HCT116 (cell line): ENCODE data around the gene TOP1. TPM values are rescaled to one million over a fixed set of nuclear protein-coding genes. Genes with fewer than 3 reads are reported as not detected.

Source experiments
- ATAC-seq: fragments of 200-7000 bp; cut with Tn5 transposase; 2 replicates; pipeline ENCODE4 v1.9.1; 2020; ENCODE audit warnings: mild to moderate bottlenecking, moderate library complexity
- BruUV-seq: library from RNA; stranded (reverse); fragments of 400-500 nt; replicated peaks from 2 replicates; lab custom pipeline; 2021; lab: Mats Ljungman, UMichigan
- CTCF ChIA-PET: fragments of 300-600 bp; sonication (Branson Sonifier 250); formaldehyde crosslinking; loops from one replicate; lab custom pipeline; 2021; ENCODE audit warnings: antibody characterized with exemption; lab: Charles Lee
- POLR2A ChIA-PET: fragments of 300-600, 350-600 bp; sonication (Branson Sonifier 250); formaldehyde crosslinking; loops from one replicate; lab custom pipeline; 2021; ENCODE audit warnings: antibody characterized with exemption; lab: Charles Lee
- RAD21 ChIA-PET, 2 experiments: fragments of 300-600 bp; sonication (Branson Sonifier 250); formaldehyde crosslinking; loops; one replicate each; lab custom pipeline; 2023; ENCODE audit warnings: low total read pairs in 2 of 2; ENCODE audit not compliant: uncharacterized antibody in 2 of 2, unreplicated experiment in 2 of 2, low non-redundant PET in 1 of 2; lab: Charles Lee
- DNase-seq: peaks from one replicate; pipeline ENCODE4 v3.0.0-alpha.2; 2010; ENCODE audit warnings: low read depth, low spot score
- H2AFZ ChIP-seq: fragments of 200-600 bp; shearing (Covaris generic), sonication (generic); 2 replicates; pipeline ENCODE4 v1.6.1; 2017; ENCODE audit warnings: low read depth, mixed run types, mixed read lengths, antibody characterized with exemption, low read length; ENCODE audit not compliant: poor library complexity, severe bottlenecking
- H3K27ac ChIP-seq: 2 replicates; pipeline ENCODE4 v1.5.1; 2012; ENCODE audit warnings: low read depth, low read length
- H3K27me3 ChIP-seq: fragments of 200-600 bp; sonication (generic); 2 replicates; pipeline ENCODE4 v1.6.1; 2016; ENCODE audit warnings: mixed run types, low read length, mixed read lengths; ENCODE audit not compliant: insufficient read depth
- H3K36me3 ChIP-seq, 2 experiments: fragments of 200-500 bp in 1 of 2; fragments of 200-600 bp in 1 of 2; sonication (Bioruptor generic) in 1 of 2; sonication (generic) in 1 of 2; 2 replicates each; pipeline versions ENCODE4 v1.5.1 to v1.6.1; 2014 to 2016; ENCODE audit warnings: low read length in 2 of 2, inconsistent platforms in 1 of 2, mixed read lengths in 1 of 2, mixed run types in 1 of 2; ENCODE audit not compliant: insufficient read depth in 2 of 2, control insufficient read depth in 1 of 2
- H3K4me1 ChIP-seq, 2 experiments: fragments of 200-600 bp in 1 of 2; sonication (generic) in 1 of 2; 2 replicates each; pipeline versions ENCODE4 v1.5.1 to v1.6.1; 2012 to 2017; ENCODE audit warnings: low read length in 2 of 2, inconsistent platforms in 1 of 2, mild to moderate bottlenecking in 1 of 2, mixed read lengths in 1 of 2, mixed run types in 1 of 2, moderate library complexity in 1 of 2; ENCODE audit not compliant: insufficient read depth in 2 of 2, control insufficient read depth in 1 of 2
- H3K4me2 ChIP-seq: fragments of 200-600 bp; sonication (generic); 2 replicates; pipeline ENCODE4 v1.6.1; 2017; ENCODE audit warnings: mixed run types, low read length, mixed read lengths
- H3K4me3 ChIP-seq, 2 experiments: fragments of 200-600 bp in 1 of 2; sonication (generic) in 1 of 2; replicated peaks in 1 of 2; 2 replicates each; pipeline ENCODE4 v1.5.1; 2011 to 2016; ENCODE audit warnings: low read length in 2 of 2, control low read depth in 1 of 2, low read depth in 1 of 2, mild to moderate bottlenecking in 1 of 2, mixed read lengths in 1 of 2, mixed run types in 1 of 2
- H3K79me2 ChIP-seq: fragments of 200-600 bp; sonication (generic); 2 replicates; pipeline ENCODE4 v1.6.1; 2017; ENCODE audit warnings: mild to moderate bottlenecking, mixed run types, low read length, moderate library complexity, mixed read lengths; ENCODE audit not compliant: insufficient read depth
- H3K9ac ChIP-seq: fragments of 200-600 bp; sonication (generic); 2 replicates; pipeline ENCODE4 v1.6.1; 2016; ENCODE audit warnings: low read length, mixed read lengths
- H3K9me2 ChIP-seq: fragments of 200-600 bp; sonication (generic), shearing (Covaris generic); 2 replicates; pipeline ENCODE4 v1.6.1; 2017; ENCODE audit warnings: mixed run types, mild to moderate bottlenecking, moderate library complexity; ENCODE audit not compliant: insufficient read depth
- H3K9me3 ChIP-seq, 2 experiments: fragments of 200-500 bp in 1 of 2; fragments of 200-600 bp in 1 of 2; sonication (Bioruptor generic) in 1 of 2; sonication (generic) in 1 of 2; 2 replicates each; pipeline ENCODE4 v1.6.1; 2014 to 2017; ENCODE audit warnings: low read length in 2 of 2, mixed read lengths in 2 of 2, inconsistent platforms in 1 of 2, low read depth in 1 of 2, mild to moderate bottlenecking in 1 of 2, mixed run types in 1 of 2, moderate library complexity in 1 of 2; ENCODE audit not compliant: control insufficient read depth in 1 of 2, insufficient read depth in 1 of 2
- H4K20me1 ChIP-seq: fragments of 200-600 bp; sonication (generic), shearing (Covaris generic); 2 replicates; pipeline ENCODE4 v1.6.1; 2017; ENCODE audit warnings: mixed run types, mild to moderate bottlenecking, moderate library complexity; ENCODE audit not compliant: insufficient read depth
- CTCF ChIP-seq, 3 experiments: fragments of 200-600 bp in 1 of 3; sonication (generic) in 1 of 3; IDR thresholded peaks in 2 of 3; conservative IDR thresholded peaks in 1 of 3; 2 replicates each; pipeline ENCODE4 v1.5.1; 2012 to 2017; ENCODE audit warnings: low read depth in 2 of 3, low read length in 2 of 3, antibody characterized with exemption in 1 of 3, borderline replicate concordance in 1 of 3, control low read depth in 1 of 3, mild to moderate bottlenecking in 1 of 3, mixed read lengths in 1 of 3, mixed run types in 1 of 3, moderate library complexity in 1 of 3; ENCODE audit not compliant: insufficient read depth in 1 of 3
- ELF1 ChIP-seq: IDR thresholded peaks from 2 replicates; pipeline ENCODE4 v1.6.1; 2012; ENCODE audit warnings: low read depth, borderline replicate concordance
- FOSL1 ChIP-seq: IDR thresholded peaks from 2 replicates; pipeline ENCODE4 v1.6.1; 2012; ENCODE audit warnings: low read depth
- JUND ChIP-seq: IDR thresholded peaks from 2 replicates; pipeline ENCODE4 v1.6.1; 2012
- POLR2AphosphoS5 ChIP-seq: IDR thresholded peaks from 2 replicates; pipeline ENCODE4 v1.6.1; 2011; ENCODE audit warnings: mild to moderate bottlenecking, low read depth, low read length, moderate library complexity
- RAD21 ChIP-seq: IDR thresholded peaks from 2 replicates; pipeline ENCODE4 v1.6.1; 2012; ENCODE audit warnings: low read depth, mild to moderate bottlenecking
- SRF ChIP-seq: IDR thresholded peaks from 2 replicates; pipeline ENCODE4 v1.6.1; 2012; ENCODE audit warnings: low read depth
- TCF7L2 ChIP-seq: IDR thresholded peaks from 2 replicates; pipeline ENCODE4 v1.7.0; 2011; ENCODE audit warnings: borderline replicate concordance, inconsistent platforms; ENCODE audit not compliant: insufficient read depth, insufficient read length; ENCODE audit errors: extremely low read depth
- YY1 ChIP-seq: IDR thresholded peaks from 2 replicates; pipeline ENCODE4 v1.6.1; 2011; ENCODE audit warnings: low read length, low read depth, moderate library complexity, mild to moderate bottlenecking; ENCODE audit not compliant: insufficient replicate concordance; ENCODE audit errors: extremely low read depth
- ZNF274 ChIP-seq: fragments of 200-500 bp; sonication (Bioruptor generic); IDR thresholded peaks from 2 replicates; pipeline ENCODE4 v1.6.1; 2014; ENCODE audit warnings: mild to moderate bottlenecking, low read depth, low read length, inconsistent platforms
- intact Hi-C: fragments of 100-400 bp; cut with micrococcal nuclease; formaldehyde crosslinking; loops from 2 replicates; pipeline ENCODE4 v1.10.0; 2022
- total RNA-seq: library from RNA; stranded (reverse); gene quantifications from one replicate; pipeline ENCODE4 v1.2.1, GENCODE V29; 2021; ENCODE audit not compliant: unreplicated experiment
- TF ChIP-seq, protein P1 (sequence below): IDR thresholded peaks from 2 replicates; pipeline ENCODE4 v1.6.1; 2012
- TF ChIP-seq, protein P2 (sequence below): IDR thresholded peaks from 2 replicates; pipeline ENCODE4 v1.6.1; 2012

The TOP1 gene
- total RNA-seq, 1 experiment from 2014 or later = 190 TPM

DNA sequence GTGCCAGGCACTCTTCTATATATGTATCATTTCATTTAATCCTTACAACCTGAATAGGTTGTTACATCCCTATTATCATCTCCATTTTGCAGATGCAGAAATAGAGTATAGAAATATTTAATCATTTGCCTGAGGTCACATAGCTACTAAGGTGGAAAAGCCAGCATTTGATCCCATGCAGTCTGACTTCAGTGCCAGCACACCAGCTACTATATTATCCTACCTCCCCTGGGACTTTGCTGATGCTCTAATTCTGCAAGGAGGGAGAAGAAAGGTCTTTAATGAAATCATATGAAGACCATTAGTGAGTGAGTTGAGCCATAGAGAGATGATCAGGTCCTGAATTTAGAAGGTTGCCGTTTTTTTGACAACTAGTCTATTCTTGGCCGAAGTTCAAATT is 53.7 kb downstream of the TOP1 start:
- peaks cover 67 to 81% of the 10 kb centered on the region in 2 experiments for H3K36me3 ChIP-seq
- H3K27ac ChIP-seq = no peak overlapping the region
- H3K4me1 ChIP-seq = no peaks in the 10 kb centered on the region
- H3K9ac ChIP-seq = no peak overlapping the region
- BruUV-seq = no TSS peak
- intact Hi-C loops = no loop called here
- no peaks in the 10 kb centered on the region for H3K9me2 ChIP-seq
- H3K79me2 ChIP-seq = peaks cover 78% of the 10 kb centered on the region
- no peaks in the 10 kb centered on the region for H3K27me3 ChIP-seq
- POLR2A ChIA-PET = no interaction called here
- no peak for TF ChIP-seq ZNF274
- TF ChIP-seq, protein P1, sequence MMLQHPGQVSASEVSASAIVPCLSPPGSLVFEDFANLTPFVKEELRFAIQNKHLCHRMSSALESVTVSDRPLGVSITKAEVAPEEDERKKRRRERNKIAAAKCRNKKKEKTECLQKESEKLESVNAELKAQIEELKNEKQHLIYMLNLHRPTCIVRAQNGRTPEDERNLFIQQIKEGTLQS = no peak
- TF ChIP-seq SRF = no peak
- TF ChIP-seq RAD21 = no peak
- no peak for TF ChIP-seq YY1
- no peak for TF ChIP-seq TCF7L2
- TF ChIP-seq, protein P2, sequence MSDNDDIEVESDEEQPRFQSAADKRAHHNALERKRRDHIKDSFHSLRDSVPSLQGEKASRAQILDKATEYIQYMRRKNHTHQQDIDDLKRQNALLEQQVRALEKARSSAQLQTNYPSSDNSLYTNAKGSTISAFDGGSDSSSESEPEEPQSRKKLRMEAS = no peak
- no peak for TF ChIP-seq JUND
- TF ChIP-seq POLR2AphosphoS5 = no peak
- no peak for TF ChIP-seq ELF1
- TF ChIP-seq FOSL1 = no peak
- TF ChIP-seq CTCF (IDR thresholded peaks at IDR 0.05 in 2 of 3, conservative IDR thresholded peaks at IDR 0.05 in 1 of 3; ENCODE audit: borderline replicate concordance in 1 of 3, insufficient read depth in 1 of 3, low read depth in 2 of 3, low read length in 2 of 3) = no peak
- TF ChIP-seq, all 23 proteins: peak for 0
- CTCF ChIA-PET = no interaction called here
- H3K4me2 ChIP-seq = no peak overlapping the region
- ATAC-seq = no peak
- DNase-seq = no peak
- RAD21 ChIA-PET = no interaction called here
- H2AFZ ChIP-seq = no peak overlapping the region
- peaks cover 11% of the 10 kb centered on the region; the same call in 1 of the 2 replicates for H4K20me1 ChIP-seq
- no peaks in the 10 kb centered on the region for H3K9me3 ChIP-seq
- no peak overlapping the region for H3K4me3 ChIP-seq
